Medulla oblongata (tissue), 1 donor: ENCODE results near the gene TAS2R40.
"Not testable (repeated sequence)": the region's sequence is repeated elsewhere in the genome, so short reads cannot be mapped to it uniquely, and the experiment has no call there.

ENCODE experiments used
- DNase-seq: peaks from one replicate; pipeline ENCODE4 v3.0.0-alpha.2; 2015; ENCODE audit errors: extremely low spot score

Gene TAS2R40

DNA sequence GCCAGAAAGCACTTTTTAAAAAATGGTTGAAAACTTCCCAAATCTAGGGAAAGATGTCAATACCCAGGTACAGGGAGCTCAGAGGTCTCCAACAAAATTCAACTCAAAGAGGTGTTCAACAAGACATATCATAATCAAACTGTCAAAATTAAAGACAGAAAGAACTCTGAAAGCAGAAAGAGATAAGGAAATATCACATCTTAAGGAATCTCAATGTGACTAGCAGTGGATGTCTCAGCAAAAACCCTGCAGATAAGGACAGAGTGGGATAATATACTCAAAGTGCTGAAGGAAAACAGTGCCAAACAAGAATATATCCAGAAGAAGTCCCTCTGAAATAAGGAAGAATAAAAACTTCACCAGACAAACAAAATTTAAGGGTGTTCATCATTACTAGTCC, 28.4 kb downstream of the TAS2R40 start:
- no peak for DNase-seq

- no peak for DNase-seq
These were observed 29.0 kb downstream of the TAS2R40 start for GRCh38 chr7:143250822-143251221.

DNA sequence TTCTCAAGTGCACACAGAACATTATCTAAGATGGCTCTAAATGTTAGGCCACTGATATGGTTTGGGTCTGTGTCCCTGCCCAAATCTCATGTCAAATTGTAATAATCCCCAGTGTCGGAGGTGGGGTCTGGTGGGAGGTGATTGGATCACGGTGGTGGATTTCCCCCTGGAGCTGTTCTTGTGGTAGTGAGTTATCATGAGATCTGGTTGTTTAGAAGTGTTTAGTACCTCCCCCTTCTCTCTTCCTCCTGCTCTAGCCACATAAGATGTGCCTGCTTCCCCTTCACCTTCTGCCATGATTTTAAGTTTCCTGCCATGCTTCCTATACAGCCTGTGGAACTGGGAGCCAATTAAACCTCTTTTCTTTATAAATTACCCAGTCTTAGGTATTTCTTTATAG, 30.2 kb downstream of the TAS2R40 start:
- DNase-seq = no peak

GRCh38 chr7:143255564-143255963, 33.7 kb downstream of the TAS2R40 start:
- DNase-seq = no peak

DNA sequence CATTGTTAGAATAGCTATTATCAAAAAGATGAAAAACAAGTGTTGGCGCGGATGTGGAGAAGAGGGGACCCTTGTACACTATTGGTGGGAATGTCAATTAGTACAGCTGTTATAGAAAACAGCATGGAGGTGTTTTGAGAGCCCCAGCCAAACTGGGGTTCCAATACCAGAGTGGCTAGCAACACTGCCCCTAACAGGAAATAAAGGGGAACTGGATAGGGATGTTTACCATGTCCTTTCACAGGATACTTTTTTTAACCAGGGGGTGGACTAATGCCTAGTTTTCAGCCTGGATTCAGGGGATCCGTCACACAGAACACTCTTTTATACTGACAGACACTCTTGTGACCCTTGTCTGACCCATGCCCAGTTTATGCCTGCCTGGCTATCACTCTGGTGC, 34.5 kb downstream of the TAS2R40 start:
- DNase-seq = no peak

DNA sequence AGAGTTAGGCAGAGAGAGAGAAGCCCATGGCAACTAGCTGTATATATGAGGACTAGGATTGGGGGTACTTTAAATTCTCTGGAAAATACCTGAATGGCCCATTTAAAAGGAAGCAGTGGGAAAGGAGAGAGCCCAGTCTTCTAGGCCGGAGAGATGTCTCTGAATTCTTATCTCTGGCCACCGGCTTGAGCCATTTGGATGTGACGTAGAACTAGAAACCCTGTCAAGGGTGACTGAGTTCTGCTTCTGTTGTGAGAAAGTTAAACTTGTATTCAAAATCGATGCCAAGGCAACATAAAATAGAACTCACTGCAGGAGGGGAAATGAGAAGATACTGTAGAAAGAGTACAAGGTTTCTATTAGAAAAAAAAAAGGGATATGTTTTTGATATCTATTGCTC, 35.1 kb downstream of the TAS2R40 start:
- no peak for DNase-seq

DNA sequence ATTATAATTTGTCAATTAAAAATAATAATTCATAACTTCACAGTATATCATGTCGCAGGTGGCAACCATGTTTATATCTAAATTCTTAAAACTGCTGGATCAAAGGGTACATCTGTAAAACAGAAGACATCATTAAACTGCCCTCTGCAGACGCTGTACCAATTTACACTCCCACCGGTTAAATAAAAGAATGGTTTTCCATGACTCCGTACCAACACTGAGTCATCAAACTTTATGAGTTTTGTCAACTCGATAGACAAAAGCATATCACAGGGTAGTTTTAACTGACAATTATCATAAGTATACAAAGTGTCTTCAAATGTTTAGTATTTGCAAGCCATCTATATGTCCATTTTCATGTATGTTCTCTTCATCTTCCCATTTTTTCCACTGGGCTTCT, 35.7 kb downstream of the TAS2R40 start:
- DNase-seq = no peak

DNA sequence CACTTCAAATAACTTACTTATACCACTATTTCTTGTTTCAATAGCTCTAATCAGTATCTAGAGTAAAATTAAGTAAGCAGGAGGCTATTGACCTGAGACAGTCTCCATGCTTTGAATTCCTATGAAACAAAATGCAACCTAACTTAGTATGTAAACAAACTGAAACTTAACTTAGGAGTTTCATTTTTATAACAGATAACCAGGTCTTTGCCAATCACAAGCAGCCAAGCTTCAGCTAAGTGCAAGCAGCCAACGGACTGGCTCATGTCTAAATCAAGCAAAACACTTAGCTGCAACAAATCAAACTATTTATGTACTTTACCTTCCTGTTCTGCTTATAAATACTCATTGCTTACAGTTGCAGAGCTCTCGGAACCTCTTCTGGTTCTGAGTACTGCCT, 37.0 kb downstream of the TAS2R40 start:
- no peak for DNase-seq

DNA sequence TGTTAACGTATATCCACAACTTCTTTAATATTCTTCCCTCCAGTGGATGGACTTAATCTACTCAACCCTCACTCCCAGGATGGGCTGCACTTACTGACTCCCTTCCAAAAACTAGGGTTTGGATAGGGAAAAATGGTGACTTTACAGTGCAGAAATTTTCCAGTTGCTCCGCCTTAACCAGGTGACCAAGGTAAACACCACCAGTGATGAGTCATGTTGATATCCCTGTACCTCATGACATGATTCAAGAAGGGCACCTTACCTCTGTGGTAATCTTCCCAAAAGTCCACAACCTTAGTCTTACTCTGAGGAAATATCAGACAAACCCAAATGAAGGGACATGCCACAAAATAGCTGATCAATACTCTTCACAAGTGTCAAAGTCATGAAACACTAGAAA, 37.9 kb downstream of the TAS2R40 start:
- DNase-seq = no peak

DNA sequence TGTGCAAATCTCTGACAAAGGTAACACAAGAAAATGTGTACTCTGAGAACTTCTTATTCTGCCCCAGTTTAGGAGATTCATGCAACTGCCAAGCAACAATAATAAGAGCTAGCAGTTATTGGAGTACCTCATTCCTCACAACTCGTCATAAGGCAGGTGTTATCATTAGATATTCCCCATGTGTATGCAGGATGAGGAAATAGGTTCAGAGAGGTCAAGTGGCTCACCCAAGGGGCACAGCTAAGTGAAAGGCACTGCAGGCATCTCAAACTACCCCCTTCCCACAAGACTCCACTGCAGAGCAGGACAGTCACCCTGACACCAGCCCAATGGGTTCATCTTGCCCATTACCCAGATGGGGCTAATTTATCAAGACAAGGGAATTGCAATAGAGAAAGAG, 40.1 kb downstream of the TAS2R40 start:
- no peak for DNase-seq

- DNase-seq = peak; percentile 89
These were observed 41.7 kb downstream of the TAS2R40 start, which contains the start of gene GSTK1 for GRCh38 chr7:143263266-143264195. GSTK1 (plus strand) TSS chr7:143263441; CDS start chr7:143263514, 73 bp downstream.

GRCh38 chr7:143264196-143264568, 42.3 kb downstream of the TAS2R40 start:
- DNase-seq = not testable (repeated sequence)

GRCh38 chr7:143265017-143265693, 43.3 kb downstream of the TAS2R40 start:
- peak; percentile 27 for DNase-seq

DNA sequence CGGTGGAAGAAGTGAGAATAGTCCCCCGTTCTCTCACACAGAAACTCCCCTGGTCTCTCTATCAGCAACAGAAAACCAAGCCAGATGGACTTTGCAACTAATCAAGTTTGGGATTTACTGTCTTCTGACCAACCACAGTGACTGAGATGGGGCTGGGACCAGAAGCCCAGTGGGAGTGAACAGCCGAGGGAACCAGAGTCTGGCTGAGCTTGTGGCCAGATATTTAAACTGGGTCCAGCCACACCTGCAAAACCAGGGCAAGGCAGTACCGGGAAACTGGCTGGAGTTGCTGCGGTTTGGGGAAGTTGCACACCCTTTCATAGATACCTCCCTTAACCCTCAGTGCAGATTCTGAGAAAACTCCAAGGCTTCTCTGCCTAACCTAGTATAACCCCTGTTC, 47.4 kb downstream of the TAS2R40 start:
- DNase-seq = no peak

DNA sequence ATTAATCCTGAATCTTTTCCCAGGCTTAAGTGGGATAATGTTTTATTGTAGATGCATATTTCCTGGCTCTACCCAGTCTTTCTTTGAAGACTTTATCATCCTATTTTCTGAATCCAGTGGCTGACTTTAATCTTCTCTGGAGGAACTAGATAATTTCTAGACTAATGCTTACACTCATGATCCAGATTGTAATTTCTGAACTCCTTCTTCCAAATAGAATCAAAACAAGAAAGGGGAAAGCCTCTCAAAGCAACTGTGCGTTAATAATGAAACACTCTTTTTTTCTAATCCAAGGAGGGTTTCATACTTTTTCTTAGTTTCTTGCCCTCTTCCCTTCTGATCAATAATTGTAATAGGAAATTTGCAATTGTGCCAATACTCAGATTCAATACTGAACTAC, 49.4 kb downstream of the TAS2R40 start:
- no peak for DNase-seq
